ENCODE results near the gene TRAK1. TPM values are rescaled to one million over a fixed set of nuclear protein-coding genes. Genes with fewer than 3 reads are reported as not detected.

Gene TRAK1
- total RNA-seq, 1 donor from 2014 or later = 101 TPM

Other genes starting within 250 kb of the TRAK1 start
- 9.8 TPM for gene ULK4, start 129.3 kb upstream of the TRAK1 start, total RNA-seq
- 1.3 TPM for gene CCK, start 174.8 kb downstream of the TRAK1 start, total RNA-seq

All from mucosa of gallbladder (tissue), 1 donor.